ENCODE measurements around the gene VDAC1.
"Not testable (repeated sequence)": the region's sequence is repeated elsewhere in the genome, so short reads cannot be mapped to it uniquely, and the experiment has no call there.

The VDAC1 gene

DNA sequence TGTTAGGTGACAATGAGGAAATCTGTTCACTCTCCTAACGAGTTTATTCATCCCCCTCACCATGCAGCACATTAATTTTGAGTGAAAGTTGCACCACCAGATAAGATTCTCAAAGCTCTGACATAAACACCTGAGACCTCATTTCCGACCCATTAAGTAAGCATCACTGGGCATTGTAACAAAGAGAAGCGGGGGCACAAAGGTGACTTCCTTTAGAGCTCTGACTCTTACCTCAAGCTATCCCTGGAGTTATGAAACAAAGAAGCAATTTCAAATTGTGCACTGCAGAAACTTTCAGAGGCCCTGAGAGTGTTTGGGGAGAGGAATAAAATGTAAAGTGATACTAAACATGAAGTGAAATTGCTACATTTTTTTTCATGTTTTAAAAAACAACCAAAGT lies 65.8 kb downstream of the VDAC1 start:
- no peak for DNase-seq

GRCh38 chr5:133938039-133938821 lies 66.5 kb downstream of the VDAC1 start:
- peak in 2 of 4 experiments; percentile 19 to 22 for DNase-seq

DNA sequence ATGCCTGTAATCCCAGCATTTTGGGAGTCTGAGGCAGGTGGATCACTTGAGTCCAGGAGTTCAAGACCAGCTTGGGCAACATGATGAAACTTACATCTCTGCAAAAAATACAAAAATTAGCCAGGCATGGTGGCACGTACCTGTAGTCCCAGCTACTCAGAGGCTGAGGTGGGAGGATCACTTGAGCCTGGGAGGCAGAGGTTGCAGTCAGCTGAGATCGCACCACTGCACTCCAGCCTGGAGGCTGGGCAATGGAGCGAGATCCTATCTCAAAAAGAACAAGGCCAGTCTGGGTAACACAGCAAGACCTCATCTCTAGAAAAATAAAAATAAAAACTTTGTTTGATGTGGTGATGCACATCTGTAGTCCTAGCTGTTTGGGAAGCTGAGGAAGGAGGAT lies 67.1 kb downstream of the VDAC1 start:
- DNase-seq: not testable (repeated sequence)

DNA sequence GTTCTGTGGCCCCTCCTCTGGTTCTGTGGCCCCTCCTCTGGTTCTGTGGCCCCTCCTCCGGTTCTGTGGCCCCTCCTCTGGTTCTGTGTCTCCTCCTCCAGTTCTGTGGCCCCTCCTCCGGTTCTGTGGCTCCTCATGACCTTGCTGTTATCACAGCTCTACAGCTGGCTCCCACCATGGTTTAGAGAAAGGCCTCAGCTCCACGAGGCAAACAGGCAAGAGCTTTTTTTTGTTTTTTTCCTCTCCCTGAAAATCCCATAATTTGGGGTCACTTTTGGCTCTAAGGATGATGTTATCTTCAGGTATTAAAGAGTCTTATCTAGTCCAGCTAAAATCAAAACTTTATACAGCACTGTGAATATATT lies 68.1 kb downstream of the VDAC1 start:
- DNase-seq: no peak

DNA sequence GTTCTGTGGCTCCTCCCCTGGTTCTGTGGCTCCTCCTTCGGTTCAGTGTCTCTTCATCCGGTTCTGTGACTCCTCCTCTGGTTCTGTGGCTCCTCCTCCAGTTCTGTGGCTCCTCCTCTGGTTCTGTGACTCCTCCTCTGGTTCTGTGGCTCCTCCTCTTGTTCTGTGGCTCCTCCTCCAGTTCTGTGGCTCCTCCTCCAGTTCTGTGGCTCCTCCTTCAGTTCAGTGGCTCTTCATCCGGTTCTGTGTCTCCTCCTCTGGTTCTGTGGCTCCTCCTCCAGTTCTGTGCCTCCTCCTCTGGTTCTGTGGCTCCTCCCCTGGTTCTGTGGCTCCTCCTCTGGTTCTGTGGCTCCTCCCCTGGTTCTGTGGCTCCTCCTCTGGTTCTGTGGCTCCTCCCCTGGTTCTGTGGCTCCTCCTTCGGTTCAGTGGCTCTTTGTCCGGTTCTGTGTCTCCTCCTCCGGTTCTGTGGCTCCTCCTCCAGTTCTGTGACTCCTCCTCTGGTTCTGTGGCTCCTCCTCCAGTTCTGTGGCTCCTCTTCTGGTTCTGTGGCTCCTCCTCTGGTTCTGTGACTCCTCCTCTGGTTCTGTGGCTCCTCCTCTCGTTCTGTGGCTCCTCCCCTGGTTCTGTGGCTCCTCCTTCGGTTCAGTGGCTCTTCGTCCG lies 68.7 kb downstream of the VDAC1 start:
- DNase-seq: not testable (repeated sequence)

- DNase-seq: no peak
These were observed 69.2 kb downstream of the VDAC1 start for GRCh38 chr5:133935667-133935940.

- DNase-seq: no peak
These were observed 69.7 kb downstream of the VDAC1 start for GRCh38 chr5:133934822-133935666.

DNA sequence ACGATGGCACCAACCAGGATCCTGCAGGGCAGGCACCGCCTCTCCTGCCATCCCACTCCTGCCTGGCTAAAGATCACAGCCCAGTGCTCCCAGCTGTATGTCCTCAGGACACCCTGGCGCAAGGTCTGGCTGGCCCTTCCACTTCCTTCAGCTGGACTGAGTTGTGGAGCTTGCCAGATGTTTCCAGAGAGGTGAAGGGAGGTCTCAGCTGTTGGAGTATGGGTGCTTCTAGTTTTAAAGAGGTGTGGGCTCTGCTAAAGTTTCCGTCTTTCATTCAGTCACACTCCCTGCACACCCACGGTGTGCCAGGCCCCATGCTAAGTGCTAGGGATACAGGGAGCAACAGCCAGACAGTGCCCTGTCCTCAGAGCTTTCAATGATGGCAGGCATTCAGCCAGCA lies 70.5 kb downstream of the VDAC1 start:
- peak in 1 of 4 experiments; percentile 17 for DNase-seq

DNA sequence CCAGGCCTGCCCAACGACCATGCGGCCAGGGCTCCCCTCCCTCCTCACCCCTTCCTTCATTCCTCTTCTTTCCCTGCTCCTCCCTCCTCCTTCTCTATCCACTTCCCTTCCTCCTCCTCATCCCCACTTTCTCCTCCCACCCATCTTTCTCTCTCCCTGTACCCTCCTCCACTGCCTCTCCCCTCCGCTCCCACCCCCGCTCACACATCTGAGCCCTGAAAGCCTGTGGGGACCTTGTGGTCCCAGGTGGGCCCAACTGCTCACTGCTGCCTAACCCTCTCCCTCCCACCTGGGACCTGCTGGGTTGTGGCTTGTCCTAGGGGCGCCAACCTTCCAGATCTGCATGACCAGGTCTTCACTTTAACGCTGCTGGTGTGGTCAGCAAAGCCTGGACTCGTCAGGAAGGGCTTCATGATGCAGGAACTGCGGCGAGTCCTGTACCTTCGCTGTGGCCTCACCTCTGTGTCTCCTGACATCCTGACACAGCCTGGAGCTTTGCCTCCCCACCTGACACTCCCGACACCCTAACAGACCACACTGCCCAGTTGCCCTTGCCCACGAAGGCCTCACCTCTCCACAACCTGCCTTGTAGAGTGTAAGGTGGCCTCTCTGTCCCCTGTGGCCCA lies 71.0 kb downstream of the VDAC1 start:
- DNase-seq: no peak

GRCh38 chr5:133933169-133933509 lies 71.6 kb downstream of the VDAC1 start:
- no peak for DNase-seq

- peak; percentile 72 to 86 (median 81) for DNase-seq
These were observed 72.2 kb downstream of the VDAC1 start for GRCh38 chr5:133932441-133933168.

- DNase-seq: no peak
These were observed 73.2 kb downstream of the VDAC1 start for GRCh38 chr5:133931546-133931945.

DNA sequence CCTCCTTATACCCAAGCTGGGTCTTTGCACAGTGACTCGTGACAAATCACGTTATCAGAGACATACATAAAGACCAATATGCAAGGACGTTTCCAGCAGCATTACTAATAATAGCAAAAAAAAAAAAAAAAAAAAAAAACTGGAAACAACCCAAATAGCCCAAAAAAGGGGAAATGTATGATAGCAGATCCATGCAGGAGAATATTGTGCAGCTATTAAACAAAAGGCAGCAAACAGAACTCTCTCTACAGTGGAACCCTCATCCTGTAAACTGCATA lies 74.0 kb downstream of the VDAC1 start:
- DNase-seq: peak; percentile 26 to 72 (median 60)

GRCh38 chr5:133930061-133930812 lies 74.5 kb downstream of the VDAC1 start:
- peak; percentile 69 to 86 (median 80) for DNase-seq

DNA sequence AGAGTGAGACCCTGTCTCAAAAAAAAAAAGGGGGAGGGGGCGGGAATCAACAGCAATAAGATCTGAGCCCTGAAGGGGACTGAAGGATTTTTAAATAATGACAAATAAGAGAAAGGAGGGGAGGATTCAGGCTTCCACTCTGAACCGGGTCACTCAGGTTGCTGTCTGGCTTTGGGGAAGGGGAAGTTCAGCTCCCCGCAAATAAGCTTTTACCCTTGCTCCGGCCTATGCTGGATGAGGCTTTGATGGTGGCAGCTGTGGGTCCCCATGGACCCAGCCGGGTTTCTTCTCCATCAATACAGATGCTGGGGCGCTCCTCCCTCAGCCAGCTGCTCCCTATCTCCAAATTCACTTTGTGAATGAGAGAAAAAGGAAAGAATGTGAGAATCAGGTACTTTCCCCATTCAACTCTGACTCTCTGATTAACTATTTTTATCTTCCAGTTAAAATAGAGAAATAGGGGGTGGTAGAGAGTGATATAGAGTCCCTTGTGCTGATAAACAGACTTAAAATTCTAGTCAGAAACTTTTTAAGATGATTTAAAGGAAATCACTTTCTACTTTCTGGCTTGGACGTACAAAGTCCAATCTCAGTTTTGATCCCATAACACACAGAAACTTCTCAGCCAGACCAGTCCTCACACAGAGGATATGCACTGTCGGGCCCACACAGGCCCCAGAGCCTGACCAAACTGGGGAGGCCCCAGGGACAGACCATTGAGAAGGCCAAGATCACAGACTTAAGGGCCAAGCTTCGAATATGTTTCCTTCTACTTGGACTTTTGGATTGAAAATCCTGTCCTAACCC lies 76.0 kb downstream of the VDAC1 start:
- peak in 1 of 4 experiments; percentile 17 for DNase-seq

GRCh38 chr5:133927300-133928180 lies 77.2 kb downstream of the VDAC1 start:
- DNase-seq: no peak

DNA sequence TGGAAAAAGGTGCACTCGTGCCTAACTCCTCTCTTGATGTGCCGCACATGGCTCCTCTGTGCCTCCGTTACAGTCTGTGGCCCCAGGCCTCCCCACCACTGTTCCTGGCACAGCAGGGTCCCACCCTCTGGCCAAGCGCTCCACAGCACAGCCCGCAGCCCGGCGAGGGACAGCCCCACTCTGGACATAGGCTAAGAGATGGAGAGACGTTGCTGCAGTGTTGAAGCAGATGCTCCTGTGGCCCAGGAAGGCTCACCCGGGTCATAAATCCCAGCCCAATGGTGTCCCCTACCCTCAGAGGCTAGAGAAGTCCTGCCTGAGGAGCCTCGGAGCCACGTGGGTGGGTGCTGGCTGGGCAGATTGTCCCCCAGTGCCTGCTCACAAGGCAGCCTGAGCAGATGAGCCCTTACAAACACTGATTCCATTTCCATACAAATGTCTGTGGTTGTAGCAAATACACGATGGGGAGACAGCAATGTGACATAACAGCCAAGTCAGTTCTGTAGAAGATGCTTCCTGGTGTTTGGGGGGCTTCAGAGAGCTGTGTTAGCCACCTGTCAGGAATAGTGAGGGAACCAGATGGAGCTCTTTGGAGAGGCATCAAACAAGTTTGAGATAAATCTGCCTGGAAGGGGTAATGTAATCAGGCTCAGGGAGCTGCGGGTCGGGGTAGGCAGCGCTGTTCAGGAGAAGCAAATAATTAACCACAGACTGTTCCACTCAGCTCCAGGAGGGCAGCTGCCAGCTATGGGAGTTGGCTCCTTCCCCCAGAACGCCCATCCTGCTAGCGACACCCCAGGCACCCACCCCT lies 78.1 kb downstream of the VDAC1 start:
- DNase-seq: no peak

DNA sequence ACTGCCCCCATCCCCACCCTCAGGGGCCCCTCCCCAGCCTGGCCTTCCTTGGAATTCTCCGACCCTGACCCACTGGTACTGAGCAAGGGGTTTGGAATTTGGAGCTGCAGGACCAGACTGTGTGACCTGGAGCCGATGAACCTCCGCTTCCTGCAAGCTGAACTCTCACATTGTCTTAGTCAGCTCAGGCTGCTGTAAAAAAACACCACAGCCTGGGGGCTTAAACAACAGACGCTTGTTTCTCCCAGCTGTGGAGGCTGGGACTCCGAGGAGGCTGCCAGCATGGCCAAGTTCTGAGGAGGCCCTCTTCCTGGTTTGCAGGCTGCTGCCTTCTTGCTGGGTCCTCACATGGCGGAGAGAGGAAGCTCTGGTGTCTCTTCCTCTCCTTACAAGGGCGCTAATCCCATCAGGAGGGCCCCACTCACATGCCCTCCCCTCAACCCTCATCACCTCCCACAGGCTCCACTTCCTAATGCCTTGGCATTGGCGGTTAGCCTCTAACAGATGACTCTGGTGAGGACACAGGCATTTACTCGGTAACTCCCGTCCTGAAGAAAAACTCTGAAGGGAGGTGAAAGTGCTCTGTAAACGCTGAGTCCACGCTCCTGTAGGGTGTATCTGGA lies 78.8 kb downstream of the VDAC1 start:
- no peak for DNase-seq

- no peak for DNase-seq
These were observed 79.5 kb downstream of the VDAC1 start for GRCh38 chr5:133925269-133925668.
